Posterior cingulate gyrus (tissue), 11 donors: ENCODE measurements around the gene AUH.
"Not testable (repeated sequence)": the region's sequence is repeated elsewhere in the genome, so short reads cannot be mapped to it uniquely, and the experiment has no call there.

Source experiments
- DNase-seq, 10 donors: peaks; one replicate each; pipeline versions ENCODE4 v3.0.0 to v3.0.0-alpha.2; 2020 to 2021; ENCODE audit warnings: mixed read lengths in 3 of 10
- intact Hi-C: fragments of 100-400 bp; cut with DNase I; formaldehyde crosslinking; loops from one replicate; pipeline ENCODE4 v1.15.1; 2023

AUH gene

GRCh38 chr9:91361291-91362050 is at the start of gene AUH:
TSS of gene AUH (minus strand) at chr9:91361918. CDS start at chr9:91361889, 29 bp downstream.
- DNase-seq, result peak; percentile 76 to 98 (median 84)
- intact Hi-C loops, result loop anchor here (2.0 to 5.0 kb wide), 2 partner anchors 61 to 164 kb away; partner anchors contain the start of gene NFIL3

GRCh38 chr9:91411096-91411771 is 49.5 kb upstream of the AUH start:
- no peak for DNase-seq
- intact Hi-C loops, result no loop called here

- intact Hi-C loops, result no loop called here
- no peak for DNase-seq
Observed at GRCh38 chr9:91410161-91410560, 48.4 kb upstream of the AUH start.

- DNase-seq, result no peak
- intact Hi-C loops, result no loop called here
Observed at GRCh38 chr9:91408475-91408874, 46.8 kb upstream of the AUH start.

- intact Hi-C loops, result no loop called here
- DNase-seq, result peak in 7 of 10 donors; percentile 37 to 93 (median 54)
Observed at GRCh38 chr9:91407580-91408318, 46.0 kb upstream of the AUH start.

GRCh38 chr9:91405343-91406077 is 43.8 kb upstream of the AUH start:
- no peak for DNase-seq
- intact Hi-C loops, result no loop called here

GRCh38 chr9:91403665-91404543 is 42.2 kb upstream of the AUH start:
- no peak for DNase-seq
- intact Hi-C loops, result no loop called here

GRCh38 chr9:91398926-91399325 is 37.2 kb upstream of the AUH start:
- no peak for DNase-seq

GRCh38 chr9:91395553-91396471 is 34.1 kb upstream of the AUH start:
- intact Hi-C loops, result no loop called here

More at GRCh38 chr9:91398926-91399325, 37.2 kb upstream of the AUH start:
- intact Hi-C loops, result no loop called here

GRCh38 chr9:91395106-91395552 is 33.4 kb upstream of the AUH start:
- intact Hi-C loops, result no loop called here
- DNase-seq, result no peak

More at GRCh38 chr9:91395553-91396471, 34.1 kb upstream of the AUH start:
- no peak for DNase-seq

- intact Hi-C loops, result no loop called here
Observed at GRCh38 chr9:91393826-91394225, 32.1 kb upstream of the AUH start.

GRCh38 chr9:91392435-91392834 is 30.7 kb upstream of the AUH start:
- intact Hi-C loops, result no loop called here

More at GRCh38 chr9:91393826-91394225, 32.1 kb upstream of the AUH start:
- DNase-seq, result no peak

GRCh38 chr9:91391818-91392217 is 30.1 kb upstream of the AUH start:
- DNase-seq, result no peak
- intact Hi-C loops, result no loop called here

More at GRCh38 chr9:91392435-91392834, 30.7 kb upstream of the AUH start:
- no peak for DNase-seq

GRCh38 chr9:91391412-91391811 is 29.7 kb upstream of the AUH start:
- no peak for DNase-seq
- intact Hi-C loops, result no loop called here

GRCh38 chr9:91389686-91390085 is 28.0 kb upstream of the AUH start:
- intact Hi-C loops, DNase-seq: not testable (repeated sequence)

GRCh38 chr9:91386765-91387164 is 25.0 kb upstream of the AUH start:
- intact Hi-C loops, result no loop called here
- no peak for DNase-seq

GRCh38 chr9:91384954-91385353 is 23.2 kb upstream of the AUH start:
- intact Hi-C loops, result no loop called here
- no peak for DNase-seq

- no peak for DNase-seq
- intact Hi-C loops, result no loop called here
Observed at GRCh38 chr9:91383577-91383976, 21.9 kb upstream of the AUH start.
